PC-3 (cell line): ENCODE data around the gene SKIC2.
"Not testable (repeated sequence)": the region's sequence is repeated elsewhere in the genome, so short reads cannot be mapped to it uniquely, and the experiment has no call there.

Experiments used
- EZH2 ChIP-seq: fragments of 300-600 bp; sonication (generic); IDR thresholded peaks from one replicate; pipeline ENCODE4 v1.6.1; 2017; ENCODE audit warnings: antibody characterized with exemption, mild to moderate bottlenecking, low read length; ENCODE audit not compliant: unreplicated experiment
- TF ChIP-seq, protein P1 (sequence below): fragments of 300-600 bp; sonication (generic); conservative IDR thresholded peaks from 2 replicates; pipeline ENCODE4 v1.5.1; 2017; ENCODE audit warnings: antibody characterized with exemption, low read depth, mild to moderate bottlenecking, low read length

DNA sequence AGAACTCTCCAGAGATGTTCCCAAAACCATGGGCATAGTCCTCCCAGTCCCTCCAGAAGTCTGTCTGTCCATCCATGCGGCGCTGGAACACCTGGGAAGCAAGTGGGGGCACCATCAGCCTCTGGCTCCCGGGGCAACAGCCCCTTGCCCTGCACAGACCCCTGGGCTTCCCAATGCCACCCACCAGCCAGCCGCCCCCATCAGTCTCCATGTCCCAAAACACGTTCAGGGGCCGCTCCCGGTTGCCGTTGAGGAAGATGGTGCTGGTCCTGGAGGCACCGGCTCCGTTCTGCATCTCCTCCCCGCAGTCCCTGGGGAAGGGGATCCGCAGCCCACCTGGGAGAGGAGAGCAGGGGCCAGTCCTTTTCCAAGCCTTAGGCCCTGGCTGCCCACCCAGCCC is 50.6 kb downstream of the SKIC2 start:
- TF ChIP-seq, protein P1, sequence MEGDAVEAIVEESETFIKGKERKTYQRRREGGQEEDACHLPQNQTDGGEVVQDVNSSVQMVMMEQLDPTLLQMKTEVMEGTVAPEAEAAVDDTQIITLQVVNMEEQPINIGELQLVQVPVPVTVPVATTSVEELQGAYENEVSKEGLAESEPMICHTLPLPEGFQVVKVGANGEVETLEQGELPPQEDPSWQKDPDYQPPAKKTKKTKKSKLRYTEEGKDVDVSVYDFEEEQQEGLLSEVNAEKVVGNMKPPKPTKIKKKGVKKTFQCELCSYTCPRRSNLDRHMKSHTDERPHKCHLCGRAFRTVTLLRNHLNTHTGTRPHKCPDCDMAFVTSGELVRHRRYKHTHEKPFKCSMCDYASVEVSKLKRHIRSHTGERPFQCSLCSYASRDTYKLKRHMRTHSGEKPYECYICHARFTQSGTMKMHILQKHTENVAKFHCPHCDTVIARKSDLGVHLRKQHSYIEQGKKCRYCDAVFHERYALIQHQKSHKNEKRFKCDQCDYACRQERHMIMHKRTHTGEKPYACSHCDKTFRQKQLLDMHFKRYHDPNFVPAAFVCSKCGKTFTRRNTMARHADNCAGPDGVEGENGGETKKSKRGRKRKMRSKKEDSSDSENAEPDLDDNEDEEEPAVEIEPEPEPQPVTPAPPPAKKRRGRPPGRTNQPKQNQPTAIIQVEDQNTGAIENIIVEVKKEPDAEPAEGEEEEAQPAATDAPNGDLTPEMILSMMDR: not testable (repeated sequence)
- not testable (repeated sequence) for TF ChIP-seq EZH2
